ENCODE results near the gene ANKDD1B.

DNA sequence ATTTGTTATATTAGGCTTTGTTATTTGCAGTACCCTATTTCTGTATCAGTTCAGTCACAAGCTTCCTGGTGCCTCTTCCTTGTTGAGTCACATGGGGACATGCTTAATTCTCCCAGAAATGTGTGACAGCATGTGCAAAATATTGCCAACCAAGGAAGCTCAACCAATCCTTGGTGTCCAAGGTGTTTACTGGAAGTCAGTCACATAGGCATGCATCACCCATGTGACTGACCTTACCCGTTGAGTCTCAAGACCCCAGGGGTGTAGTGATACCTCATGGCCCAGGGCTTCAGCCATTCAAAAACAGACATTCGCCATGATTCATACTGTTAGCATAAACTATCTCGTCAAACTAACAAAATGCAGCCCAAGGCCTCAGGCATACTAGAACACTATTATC, 9.3 kb upstream of the ANKDD1B start:
- TF ChIP-seq, protein P1, sequence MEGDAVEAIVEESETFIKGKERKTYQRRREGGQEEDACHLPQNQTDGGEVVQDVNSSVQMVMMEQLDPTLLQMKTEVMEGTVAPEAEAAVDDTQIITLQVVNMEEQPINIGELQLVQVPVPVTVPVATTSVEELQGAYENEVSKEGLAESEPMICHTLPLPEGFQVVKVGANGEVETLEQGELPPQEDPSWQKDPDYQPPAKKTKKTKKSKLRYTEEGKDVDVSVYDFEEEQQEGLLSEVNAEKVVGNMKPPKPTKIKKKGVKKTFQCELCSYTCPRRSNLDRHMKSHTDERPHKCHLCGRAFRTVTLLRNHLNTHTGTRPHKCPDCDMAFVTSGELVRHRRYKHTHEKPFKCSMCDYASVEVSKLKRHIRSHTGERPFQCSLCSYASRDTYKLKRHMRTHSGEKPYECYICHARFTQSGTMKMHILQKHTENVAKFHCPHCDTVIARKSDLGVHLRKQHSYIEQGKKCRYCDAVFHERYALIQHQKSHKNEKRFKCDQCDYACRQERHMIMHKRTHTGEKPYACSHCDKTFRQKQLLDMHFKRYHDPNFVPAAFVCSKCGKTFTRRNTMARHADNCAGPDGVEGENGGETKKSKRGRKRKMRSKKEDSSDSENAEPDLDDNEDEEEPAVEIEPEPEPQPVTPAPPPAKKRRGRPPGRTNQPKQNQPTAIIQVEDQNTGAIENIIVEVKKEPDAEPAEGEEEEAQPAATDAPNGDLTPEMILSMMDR (IDR thresholded peaks at IDR 0.05 in 8 of 11, conservative IDR thresholded peaks at IDR 0.05 in 3 of 11) = no peak
- no peak for TF ChIP-seq POLR2AphosphoS5 (IDR thresholded peaks at IDR 0.05)
